ENCODE results near the gene IL17RA.
"Not testable (repeated sequence)": the region's sequence is repeated elsewhere in the genome, so short reads cannot be mapped to it uniquely, and the experiment has no call there.

Gene IL17RA

DNA sequence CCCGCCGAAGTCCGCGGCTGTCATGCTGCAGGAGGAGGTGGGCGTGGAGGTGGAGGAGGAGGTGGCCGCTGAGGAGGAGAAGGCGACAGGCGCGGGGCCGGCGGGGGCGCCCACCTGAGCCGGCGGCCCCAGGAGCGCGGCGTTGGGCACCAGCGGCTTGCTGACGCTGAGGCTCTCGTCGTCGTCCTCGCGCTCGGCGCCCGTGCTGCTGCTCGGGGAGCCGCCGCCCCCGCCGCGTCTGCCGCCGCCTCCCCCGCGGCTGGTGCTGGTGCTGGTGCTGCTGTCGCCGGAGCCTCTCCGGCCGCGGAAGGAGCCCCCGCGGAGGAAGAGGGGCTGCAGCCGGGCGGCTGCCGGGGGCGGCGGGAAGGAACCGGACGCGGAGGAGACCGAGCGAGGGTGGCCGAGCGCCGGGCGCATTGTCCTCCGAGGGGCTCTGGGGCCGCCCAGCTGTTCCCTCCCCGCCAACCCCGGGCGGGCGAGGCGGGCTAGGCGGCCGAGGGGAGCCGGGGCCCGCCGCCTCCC lies 36.0 kb downstream of the IL17RA start:
- DNase-seq: peak in 1 of 5 experiments; percentile 23

GRCh38 chr22:17121233-17122195 lies 36.7 kb downstream of the IL17RA start, which contains the start of gene TMEM121B:
TMEM121B (minus strand) TSS chr22:17121360; CDS start chr22:17121127, 233 bp downstream.
- no peak for DNase-seq

- DNase-seq: no peak
Observed at GRCh38 chr22:17130199-17130598, 45.4 kb downstream of the IL17RA start.

DNA sequence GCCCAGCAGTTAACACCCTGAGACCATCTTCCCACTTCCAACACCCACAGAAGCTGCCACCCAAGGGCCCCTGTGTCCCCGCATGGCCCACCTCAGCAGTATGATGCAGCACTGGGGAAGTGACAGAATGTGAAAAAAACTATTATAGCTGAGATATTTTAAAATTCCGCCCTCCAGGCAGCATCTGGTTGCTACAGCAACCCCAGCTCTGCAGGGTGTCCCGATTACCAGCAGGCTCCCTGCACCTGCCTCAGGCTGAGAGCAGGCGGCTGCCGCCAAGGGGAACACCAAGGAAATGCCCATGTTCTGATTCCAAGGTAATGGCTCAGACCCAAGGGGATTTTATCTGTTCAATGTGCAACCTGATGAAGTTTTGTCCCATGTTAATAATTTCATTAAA lies 46.9 kb downstream of the IL17RA start:
- no peak for DNase-seq

DNA sequence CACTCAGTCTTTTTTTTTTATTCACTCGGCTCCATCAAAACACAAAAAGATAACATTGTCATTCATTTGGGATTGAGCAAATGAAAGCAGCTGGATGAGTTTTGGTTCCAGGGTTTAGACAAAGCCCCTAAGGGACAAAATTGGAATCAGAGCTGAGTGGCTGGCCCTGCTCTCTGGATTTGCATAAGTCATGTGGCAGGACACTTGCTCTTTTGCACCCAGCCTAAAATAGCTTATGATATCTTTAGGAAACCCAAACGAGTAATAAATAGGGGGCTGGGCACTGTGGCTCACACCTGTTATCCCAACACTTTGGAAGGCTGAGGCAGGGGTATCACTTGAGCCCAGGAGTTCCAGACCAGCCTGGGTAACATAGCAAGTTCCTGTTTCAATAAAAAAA lies 47.3 kb downstream of the IL17RA start:
- no peak for DNase-seq

- no peak for DNase-seq
Observed at GRCh38 chr22:17133137-17133536, 48.3 kb downstream of the IL17RA start.

DNA sequence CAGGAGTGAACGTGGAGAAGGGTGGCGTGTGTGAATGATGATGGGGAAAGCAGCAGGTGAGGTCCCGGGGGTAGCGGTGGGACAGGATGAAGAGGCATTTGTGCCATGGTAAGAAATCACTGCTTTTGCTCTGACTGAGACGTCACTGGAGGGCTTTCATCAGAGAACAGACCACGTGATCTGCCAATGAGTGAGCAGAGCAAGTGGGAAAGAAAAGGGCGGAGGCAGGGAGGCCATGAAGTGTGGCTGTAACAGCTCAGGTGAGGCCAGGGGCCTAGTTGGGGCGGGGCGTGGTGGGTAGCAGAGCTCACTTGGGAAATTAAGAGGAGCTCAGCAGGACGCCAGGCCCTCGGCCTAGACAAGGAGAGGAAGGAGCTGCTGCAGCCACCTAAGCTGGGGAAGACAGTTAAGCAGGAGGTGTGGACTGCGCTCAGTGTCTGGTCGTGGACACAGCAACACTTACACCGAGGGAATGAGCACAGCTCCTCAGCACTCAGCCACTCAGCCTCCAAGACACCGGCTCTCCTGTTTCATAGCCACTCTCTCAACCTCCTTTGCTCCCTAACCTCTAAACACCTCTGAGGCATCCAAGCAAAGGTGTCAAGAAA lies 50.5 kb downstream of the IL17RA start:
- no peak for DNase-seq

- DNase-seq: no peak
Observed at GRCh38 chr22:17137170-17137569, 52.4 kb downstream of the IL17RA start.

- no peak for DNase-seq
Observed at GRCh38 chr22:17137861-17138425, 53.1 kb downstream of the IL17RA start.

DNA sequence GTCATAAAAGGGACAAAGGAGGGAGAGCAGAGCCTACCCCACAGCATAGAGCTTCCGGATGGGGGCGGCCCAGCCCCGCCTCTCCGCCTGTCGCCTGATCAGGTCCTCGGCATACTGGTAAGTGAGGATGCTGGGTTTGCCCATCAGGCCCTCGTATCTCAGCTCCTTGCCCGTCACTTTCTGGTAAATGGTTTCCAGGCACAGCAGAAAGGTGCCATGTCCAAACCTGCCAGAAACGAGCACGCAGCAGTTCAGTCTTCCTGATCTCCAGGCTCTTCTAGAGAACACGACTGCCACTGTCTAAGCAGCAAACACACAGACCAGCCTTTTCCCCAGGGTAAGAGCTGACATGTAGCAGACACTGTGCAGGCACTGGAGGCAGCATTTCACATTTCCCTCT lies 53.7 kb downstream of the IL17RA start:
- DNase-seq: no peak

DNA sequence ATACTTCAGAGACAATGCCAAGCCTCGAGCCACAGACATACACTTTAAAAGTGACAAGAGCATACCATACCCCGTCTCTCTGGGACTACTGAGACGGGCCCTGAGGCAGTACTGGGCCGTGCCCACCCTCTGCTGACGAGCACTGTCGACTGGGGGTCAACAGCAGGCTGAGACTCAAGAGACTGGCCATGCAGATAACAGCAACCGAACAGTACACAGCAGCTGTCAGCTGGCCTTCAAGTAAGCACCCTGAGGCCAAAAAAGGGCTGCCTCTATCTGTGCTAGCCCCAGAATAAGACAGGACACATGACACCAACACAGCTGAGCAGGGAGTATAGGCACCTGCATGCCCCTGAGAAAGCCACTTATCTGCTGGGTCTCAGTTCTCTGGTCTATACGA lies 55.2 kb downstream of the IL17RA start:
- no peak for DNase-seq

- no peak for DNase-seq
Observed at GRCh38 chr22:17140826-17141766, 56.3 kb downstream of the IL17RA start.

GRCh38 chr22:17143101-17143500 lies 58.3 kb downstream of the IL17RA start:
- no peak for DNase-seq

DNA sequence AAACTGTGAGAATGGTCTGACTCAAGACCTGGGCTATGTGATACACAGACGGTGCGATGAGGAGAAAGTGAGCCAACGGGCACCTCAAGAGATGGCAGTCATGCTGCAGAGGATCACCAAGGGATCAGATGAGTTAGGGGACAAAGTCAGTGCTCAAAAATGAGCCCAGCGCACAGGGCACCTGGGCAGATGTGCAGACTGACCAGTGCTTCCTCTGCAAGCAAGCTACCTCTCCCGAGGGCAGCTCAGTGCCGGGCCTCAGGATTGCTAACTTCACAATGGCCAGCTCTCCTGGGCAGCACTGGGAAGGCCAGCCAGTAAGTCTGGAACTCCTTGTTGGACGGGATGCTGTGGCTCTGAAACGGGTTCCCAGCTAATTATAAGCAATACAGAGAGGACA lies 59.0 kb downstream of the IL17RA start:
- DNase-seq: no peak

DNA sequence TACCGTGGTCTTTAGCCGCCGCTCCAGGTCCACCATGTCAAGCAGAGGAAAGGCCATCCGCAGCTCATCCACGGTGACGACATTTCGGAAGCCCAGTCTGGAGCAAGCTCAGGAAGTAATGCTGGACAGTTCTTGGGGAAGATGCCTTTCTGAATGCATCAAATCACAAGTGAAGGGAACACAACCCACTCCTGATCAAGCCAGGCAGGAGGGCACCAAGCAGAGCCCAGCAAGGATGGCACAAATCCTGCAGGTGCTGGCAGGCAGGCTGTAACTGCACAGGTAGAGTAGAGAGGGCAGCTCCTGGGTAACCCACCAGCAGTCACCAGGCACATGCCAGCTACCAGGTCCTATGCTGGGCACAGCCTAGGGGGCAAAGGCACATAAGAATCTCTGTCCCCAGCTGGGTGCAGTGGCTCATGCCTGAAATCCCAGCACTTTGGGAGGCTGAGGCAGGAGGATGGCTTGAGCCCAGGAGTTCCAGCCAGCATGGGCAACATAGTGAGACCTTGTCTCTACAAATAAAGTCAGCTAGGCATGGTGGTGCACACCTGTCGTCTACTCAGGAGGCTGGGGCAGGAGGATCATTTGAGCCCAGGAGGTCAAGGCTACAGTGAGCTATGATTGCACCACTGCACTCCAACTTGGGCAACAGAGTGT lies 60.4 kb downstream of the IL17RA start:
- DNase-seq: no peak

DNA sequence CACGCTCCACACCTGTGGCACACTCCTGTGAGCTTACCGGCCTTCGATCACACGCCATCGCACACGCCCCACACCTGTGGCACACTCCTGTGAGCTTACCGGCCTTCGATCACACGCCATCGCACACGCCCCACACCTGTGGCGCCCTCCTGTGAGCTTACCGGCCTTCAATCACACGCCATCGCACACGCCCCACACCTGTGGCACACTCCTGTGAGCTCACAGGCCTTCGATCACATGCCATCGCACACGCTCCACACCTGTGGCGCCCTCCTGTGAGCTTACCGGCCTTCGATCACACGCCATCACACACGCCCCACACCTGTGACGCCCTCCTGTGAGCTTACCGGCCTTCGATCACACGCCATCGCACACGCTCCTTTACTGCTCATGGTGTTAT lies 62.7 kb downstream of the IL17RA start:
- DNase-seq: not testable (repeated sequence)

GRCh38 chr22:17149076-17149815 lies 64.4 kb downstream of the IL17RA start:
- DNase-seq: no peak

GRCh38 chr22:17152340-17152739 lies 67.5 kb downstream of the IL17RA start:
- DNase-seq: no peak

GRCh38 chr22:17152971-17153370 lies 68.2 kb downstream of the IL17RA start:
- no peak for DNase-seq

DNA sequence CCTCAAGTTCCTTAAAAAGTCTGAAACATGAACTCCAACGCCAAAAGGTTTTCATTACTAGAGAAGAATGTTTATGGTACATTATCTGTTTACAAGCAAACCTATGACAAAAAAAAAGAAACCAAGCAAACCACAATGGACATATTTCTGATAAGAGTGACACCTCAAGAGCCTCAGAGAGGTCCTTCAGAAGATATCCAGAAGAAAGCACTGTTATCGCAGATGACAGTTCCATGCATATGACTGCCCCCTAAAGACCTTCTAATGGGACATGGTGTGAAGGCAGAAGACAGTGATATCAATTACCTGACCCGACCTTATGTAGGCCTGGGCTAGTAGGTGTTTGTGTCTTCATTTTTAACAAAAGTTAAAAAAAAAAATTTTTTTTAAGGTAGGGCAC lies 71.1 kb downstream of the IL17RA start:
- DNase-seq: peak in 1 of 5 experiments; percentile 8

DNA sequence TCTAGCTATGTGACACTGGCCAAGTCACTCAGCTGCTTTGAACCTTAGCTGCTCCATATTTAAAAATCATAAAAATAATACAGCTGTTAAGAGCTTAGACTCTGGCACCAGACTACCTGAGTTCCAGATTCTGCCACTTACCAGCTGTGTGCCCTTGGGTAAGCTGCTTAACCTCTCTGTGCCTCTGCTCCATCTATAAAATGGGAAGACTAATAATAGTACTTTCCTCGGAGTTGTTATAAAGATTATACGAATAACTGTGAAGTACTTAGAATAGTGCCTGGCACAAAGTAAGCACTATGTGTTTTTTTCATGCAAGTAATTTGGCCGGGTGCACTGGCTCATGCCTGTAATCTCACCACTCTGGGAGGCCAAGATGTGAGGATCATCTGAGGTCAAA lies 72.9 kb downstream of the IL17RA start:
- no peak for DNase-seq
